Mucosa of gallbladder (tissue), 1 donor: ENCODE measurements around the gene LRRC56. TPM values are rescaled to one million over a fixed set of nuclear protein-coding genes. Genes with fewer than 3 reads are reported as not detected.

Experiments used
- DNase-seq: peaks from one replicate; pipeline ENCODE4 v3.0.0-alpha.2; 2020; ENCODE audit warnings: low spot score
- total RNA-seq: library from RNA; stranded (reverse); gene quantifications from one replicate; pipeline ENCODE4 v1.2.1, GENCODE V29; 2021
- donor health status: DM: no; HTN: no; CAD: no.

LRRC56 gene
- total RNA-seq, 1 donor from 2014 or later = 9.4 TPM

DNA sequence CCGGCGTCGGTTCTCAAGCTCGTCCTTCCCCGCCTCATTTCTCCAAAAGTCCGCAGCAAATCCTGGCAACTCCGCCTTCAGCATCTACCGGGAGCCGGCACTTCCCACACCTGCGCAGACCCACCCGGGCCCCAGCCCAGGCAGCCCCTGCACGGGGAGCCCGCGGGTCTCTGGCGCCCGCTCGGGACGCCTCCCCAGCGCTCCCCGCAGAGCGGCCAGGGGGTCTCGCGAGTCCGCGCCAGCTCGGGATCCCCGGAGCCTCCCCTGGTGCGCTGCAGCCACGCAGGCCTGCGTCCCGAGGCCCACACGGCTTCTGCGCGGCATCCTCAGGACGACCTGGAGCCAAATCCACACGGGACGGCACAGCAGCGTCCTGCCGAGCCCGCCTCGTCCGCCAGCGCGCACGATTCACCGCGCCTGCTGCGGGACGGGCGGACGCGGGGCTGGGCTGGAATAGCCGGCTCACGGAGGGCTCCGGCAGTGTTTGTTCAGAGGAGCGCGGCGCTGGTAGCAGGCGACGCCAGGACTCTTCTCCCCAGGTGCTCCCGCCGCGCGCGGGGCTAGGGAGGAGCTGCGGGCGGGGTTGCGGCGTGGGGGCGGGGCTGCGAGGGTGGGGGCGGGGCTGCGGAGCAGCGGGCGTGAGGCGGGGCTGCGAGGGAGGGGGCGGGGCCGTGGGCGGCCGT lies 38.1 kb downstream of the LRRC56 start:
- DNase-seq = no peak

DNA sequence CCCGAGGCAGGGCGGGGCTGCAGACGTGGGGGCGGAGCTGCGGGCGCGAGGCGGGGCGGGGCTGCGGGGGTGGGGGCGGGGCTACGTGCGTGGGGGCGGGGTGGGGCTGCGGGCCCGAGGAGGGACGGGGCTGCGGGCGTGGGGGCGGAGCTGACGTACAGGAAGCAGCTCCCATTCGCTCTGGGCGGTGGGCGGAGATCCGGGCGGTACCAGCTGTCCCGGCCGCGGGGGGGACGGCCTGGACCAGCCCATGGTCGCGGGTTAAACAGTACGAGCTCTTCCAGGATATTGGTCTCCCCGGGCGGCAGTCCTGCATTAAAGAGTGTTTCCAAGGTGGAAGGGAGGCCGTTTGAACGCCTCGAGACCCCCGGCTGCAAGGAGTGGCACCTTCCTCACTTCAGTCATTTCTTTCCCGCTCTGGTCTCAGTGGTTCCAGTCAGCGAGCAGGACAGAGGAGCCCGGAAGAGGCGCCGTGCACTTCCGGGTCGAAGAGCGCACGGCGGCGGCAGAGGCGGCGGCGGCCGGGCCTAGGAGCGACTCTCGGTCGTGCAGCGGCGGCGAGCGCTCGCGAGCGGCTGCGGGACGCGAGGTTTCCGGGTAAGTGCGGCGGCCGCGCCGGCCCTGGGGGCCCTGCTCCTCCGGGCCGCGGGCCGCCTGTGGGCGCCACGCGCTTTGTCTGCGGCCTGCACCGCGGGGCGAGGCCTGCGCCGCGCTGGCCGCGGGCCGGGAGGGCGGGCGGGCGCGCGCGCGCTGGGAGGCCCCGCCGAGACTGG lies 38.9 kb downstream of the LRRC56 start, which contains the start of gene PHRF1:
Gene PHRF1, plus strand, starts transcription at position 475 of the 773 bp plus-strand sequence. CDS start 5,043 bp downstream, outside the sequence.
- peak; percentile 96 for DNase-seq

DNA sequence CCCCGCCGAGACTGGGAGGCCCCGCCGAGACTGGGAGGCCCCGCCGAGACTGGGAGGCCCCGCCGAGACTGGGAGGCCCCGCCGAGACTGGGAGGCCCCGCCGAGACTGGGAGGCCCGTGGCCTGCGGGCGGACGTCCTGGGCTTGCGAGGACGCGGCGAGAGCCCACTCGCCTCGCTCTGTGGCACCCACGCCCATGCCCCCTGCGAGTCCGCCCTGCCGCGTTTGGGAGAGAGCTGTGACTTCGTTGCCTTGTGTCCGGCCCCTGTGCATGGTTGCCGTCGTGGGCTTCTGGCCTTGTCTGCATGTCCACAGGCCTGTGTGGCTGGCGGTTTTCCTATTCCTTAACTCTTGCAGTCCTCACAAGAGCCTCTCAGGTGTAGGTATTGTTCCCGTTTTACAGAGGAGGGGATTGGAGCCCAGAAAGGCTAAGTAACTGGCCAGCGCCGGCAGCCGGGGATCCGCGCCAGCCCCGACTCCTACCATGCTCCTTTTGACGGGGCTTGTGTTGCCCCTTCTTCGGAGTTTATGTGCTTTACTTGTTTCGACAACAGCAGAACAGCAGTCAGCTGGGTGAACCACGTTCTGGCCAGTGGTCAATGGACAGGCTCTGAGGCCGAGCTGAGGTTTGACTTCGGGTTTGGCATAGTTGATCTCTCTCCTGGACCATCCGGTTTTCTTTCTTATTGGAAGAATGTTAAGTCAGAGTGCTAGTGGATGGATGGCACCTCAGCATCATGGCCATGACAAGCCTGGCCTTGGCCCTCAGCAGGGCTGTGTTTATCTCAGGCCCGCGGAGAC lies 39.7 kb downstream of the LRRC56 start:
- DNase-seq = no peak

DNA sequence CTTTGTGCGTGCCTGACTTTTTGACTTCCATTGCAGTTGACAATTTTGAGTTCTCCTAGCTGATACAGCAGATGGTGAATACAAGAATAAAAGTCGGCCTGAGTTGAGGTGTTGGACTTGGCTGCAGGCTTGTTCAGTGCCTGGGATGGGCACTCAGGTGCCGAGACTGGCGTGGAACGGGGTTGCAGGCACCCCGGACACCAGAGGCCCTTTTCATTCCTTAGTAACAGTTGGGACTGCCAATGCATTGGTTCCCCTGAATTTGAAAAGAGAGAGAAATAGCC lies 40.2 kb downstream of the LRRC56 start:
- DNase-seq = no peak

DNA sequence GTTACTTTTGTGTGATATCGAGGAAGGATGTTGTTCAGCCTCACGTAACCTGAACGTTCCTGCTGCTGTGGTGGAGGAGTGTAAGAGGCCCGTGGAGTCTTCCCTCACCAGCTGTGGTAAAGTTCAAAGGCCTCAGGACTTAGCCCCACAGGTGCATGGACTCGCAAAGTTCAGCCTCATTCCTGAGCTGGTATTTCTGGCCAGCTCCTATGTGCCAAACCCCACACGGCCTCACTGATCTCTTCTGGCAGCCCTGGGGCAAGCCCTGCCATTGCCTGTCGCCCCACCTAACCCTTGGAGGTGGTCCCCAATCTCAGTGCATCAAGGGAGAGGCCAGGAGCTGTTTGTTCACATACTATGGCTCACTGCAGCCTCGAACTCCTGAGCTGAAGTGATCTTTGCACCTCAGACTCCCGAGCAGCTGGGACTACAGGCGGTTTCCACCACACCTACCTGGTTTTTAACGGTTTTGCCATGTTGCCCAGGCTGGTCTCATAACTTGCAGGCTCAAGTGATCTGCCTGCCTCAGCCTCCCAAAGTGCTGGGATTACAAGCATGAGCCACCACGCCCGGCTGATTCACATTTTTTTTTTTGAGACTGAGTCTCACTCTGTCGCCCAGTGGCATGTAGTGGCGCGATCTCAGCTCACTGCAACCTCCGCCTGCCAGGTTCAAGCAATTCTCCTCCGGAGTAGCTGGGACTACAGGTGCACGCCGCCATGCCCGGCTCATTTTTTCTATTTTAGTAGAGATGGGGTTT lies 41.1 kb downstream of the LRRC56 start:
- no peak for DNase-seq

DNA sequence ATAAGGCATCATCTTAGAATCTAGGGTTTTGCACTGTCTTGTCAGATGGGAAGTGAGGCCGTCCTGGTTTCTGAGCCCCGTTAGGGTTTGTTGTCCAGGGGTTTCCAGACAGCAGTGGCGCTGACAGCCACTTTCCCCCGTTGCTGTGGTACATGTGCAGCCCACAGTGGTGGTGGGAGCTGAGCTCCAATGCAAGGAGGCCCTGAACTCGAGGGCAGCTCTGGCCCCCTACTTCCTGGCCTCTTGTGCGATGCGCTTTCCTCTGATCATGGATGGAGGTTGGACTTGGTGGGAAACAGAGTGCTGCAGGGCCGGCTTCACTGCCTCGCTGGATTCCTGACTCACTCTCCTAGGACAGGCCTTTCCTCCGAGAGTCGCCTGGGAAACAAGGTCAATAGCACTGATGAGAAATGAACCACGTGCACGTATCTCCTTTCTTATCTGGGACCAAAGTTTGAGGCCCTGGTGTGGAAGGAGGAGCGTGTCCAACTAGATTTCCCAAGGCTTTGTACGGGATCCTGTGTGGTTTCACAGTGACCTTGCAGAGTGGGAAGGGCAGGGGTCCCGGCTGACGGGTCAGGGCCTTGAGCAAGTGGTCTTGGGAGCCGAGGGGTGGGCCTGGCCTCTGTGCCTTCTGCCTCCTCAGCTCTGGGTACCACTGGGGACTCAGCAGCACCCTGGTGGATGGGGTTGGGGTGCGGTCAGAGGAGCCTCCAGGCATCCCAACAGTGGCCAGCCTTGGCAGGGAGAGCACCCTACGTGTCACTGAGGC lies 42.7 kb downstream of the LRRC56 start:
- peak; percentile 50 for DNase-seq

DNA sequence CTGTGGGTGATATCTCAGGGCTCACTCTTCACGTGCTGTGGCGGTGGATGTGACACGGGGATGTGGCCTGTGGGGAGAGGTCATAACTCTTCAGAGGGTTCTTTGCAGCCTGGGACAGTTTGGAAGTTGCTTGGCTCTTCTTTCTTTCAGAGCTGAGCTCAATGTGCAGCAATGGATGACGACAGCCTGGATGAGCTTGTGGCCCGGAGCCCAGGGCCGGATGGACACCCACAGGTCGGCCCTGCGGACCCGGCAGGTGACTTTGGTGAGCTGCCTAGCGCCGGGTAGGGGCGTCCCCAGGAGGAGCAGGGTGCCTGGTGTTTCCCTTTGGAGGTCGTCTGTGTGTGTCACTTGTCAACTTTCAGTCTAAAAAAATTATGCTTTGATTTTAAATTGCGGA lies 44.0 kb downstream of the LRRC56 start:
- DNase-seq = no peak

DNA sequence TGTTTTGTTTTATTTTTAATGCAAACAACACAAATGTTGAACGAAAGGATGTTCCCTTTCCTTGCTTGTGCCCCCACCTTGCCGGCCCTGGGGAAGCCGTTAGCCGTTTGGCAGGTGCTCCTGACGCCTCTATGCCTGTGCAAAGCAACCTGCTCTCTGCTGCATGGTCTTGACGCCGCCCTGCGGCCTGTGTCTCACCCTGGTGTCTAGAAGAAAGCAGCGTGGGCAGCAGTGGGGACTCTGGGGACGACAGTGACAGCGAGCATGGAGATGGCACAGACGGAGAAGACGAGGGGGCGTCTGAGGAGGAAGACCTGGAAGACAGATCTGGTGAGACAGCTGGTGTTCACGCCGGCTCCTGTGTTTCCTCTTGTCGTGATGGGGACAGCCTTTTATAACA lies 44.4 kb downstream of the LRRC56 start:
- no peak for DNase-seq

DNA sequence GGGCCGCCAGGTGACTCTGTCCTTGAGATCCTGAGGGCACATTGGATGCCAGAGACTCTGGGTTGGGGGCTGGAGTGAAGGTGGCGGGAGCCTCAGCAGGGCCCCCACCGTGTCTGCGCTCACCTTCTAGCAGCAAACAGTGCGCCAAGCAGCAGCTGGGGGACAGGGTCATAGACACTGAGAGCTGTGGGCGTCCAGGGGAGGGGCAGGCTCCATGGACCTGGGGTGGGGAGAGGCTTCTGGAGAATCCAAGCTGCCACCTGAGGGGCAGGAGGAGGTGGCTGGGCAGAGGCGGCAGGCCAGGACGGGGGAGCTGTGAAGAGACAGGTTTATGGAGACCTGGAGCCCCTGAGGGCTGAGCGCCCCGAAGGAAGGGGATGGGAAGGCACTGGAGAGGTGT lies 47.0 kb downstream of the LRRC56 start:
- DNase-seq = no peak

DNA sequence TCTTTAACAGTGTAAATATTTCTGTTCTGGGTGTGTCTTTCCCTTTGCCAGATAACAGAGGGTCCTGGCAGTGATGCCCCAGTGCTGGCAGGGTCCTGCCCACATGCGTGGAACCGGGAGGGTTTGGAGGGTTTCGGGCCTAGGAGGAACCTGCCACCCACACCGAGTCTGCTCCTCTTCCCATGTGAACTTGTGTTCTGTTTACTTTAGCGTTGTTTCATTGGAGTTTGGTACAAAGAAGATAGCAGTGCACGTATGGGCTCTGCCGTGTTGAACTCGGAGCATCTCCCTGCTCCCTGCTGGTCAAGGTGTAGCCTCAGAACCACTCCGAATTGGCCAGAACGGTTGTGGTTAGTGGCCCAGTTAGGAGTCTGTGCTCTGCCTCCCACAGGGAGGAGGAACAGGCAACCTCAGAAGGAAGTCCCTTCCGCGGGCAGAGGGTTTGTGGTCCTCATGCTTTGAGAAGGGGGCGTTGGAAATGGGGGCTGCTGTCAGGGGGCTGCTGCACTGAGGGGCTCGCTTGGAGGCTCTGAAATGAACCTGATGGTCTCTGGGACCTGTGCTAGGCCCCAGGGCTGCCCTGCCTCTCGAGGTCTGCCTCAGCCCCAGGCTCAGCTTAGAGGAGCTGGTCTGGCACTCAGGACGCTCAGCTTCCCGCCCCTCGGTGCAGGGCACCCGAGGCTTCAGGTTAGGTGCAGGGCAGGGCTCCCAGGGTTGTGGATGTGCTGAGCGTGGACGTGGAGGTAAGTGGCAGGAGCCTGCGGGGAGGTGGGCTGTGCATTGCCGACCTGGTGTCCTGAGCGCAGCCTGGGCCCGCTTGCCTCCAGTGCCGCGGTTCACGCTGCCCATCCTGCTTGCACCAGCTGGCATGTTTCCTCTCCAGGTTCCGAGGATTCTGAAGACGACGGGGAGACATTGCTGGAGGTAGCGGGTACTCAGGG lies 49.3 kb downstream of the LRRC56 start:
- no peak for DNase-seq

DNA sequence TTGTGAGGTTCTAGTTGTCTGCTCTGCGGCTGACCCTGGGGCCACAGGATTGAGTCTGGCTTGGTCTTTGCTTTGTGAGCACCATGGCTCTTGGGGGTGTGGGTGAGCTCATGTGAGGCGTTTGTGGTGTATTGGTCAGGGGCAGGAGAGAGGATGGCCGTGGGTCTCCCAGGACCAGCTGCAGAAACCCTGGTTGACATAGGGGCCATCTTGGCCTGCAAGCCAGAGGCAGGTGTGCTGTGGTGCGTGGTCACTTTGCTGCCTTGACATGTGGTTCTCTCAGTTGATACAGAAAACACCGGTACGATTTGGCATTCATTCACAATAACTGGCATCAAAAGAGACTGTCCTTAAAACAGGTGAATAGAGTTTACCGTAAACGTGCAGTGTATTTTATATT lies 50.2 kb downstream of the LRRC56 start:
- no peak for DNase-seq

DNA sequence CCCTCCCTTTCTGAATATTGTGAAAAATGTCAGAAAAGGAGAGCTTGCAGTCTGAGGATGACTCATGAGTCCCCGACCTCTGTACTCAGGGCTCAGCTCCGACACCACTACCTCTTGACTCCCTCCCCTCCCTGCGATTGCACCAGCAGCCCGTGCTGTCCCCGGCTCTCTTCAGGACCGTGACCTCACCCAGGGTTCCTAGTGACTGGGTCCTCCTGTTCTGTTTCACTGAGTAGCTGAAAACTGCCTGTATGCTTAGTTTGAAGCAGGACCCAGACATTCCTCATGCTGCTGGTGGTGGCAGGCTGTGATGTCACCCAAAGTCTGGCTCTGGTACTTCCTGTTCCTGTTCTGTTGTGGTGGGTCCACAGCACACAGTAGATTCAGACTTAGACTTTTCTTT lies 50.7 kb downstream of the LRRC56 start:
- peak; percentile 44 for DNase-seq

DNA sequence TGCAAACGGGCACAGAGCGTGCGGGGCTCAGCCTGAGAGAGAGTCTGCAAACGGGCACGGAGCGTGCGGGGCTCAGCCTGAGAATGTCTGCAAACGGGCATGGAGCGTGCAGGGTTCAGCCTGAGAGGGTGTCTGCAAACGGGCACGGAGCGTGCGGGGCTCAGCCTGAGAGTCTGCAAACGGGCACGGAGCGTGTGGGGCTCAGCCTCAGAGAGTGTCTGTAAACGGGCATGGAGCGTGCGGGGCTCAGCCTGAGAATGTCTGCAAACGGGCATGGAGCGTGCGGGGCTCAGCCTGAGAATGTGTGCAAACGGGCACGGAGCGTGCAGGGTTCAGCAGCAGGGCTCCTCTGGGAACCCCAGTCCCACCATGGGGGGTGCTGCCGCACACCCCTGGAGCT lies 52.5 kb downstream of the LRRC56 start:
- no peak for DNase-seq

DNA sequence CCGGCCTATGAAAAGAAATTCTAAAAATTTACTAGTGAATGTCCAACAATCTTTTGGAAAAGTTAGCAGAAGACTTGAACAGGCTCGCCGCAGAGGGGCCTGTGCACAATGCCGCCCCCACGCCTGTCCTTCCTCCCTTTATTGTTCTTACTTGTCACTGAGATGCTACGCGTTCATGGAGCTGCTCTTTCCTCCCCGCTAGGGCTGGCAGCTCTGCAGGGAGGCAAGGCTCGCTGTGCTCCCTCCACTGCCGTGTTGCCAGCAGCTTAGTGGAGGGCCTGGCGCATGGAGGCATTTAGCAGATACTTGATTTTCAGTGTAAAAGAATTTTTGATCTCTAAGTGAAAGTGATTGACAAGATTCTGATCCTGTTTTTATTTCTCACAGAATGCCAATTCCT lies 53.7 kb downstream of the LRRC56 start:
- no peak for DNase-seq

DNA sequence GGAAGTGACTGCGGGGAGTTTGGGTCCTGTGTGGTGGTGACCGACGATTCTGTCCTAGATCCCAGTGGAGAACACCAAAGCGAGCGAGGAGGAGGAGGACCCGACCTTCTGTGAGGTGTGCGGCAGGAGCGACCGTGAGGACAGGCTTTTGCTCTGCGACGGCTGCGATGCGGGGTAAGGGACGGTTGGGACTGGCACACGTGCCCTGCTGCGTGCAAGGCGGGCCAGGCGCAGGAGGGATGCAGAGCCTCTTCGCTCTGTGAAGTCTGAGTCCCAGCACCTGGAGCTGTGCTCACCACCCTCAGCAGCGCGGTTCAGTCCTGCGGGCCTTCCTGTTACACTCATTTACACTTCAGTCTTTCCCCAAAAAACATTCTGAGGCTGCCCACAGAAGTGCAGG lies 55.2 kb downstream of the LRRC56 start:
- DNase-seq = no peak

DNA sequence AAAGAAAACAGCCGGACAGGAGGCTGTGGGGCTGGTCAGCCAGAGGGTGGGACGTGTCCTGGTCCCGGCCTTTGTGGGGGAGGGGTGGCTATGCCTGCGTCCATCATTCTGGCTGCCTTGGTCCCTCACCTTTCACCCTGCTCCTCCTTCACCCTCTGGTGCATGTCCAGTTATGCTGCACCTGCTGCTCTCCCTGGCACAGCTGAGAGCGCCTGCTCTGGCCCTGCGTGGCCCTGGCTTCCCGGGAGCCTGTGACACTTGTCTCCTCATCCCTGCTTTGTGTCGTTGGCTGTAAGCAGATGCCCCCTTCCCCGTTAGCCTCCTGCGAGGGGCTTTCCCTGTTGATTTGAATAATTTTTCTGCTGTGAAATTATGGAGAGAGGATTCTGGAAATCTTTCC lies 55.6 kb downstream of the LRRC56 start:
- no peak for DNase-seq

DNA sequence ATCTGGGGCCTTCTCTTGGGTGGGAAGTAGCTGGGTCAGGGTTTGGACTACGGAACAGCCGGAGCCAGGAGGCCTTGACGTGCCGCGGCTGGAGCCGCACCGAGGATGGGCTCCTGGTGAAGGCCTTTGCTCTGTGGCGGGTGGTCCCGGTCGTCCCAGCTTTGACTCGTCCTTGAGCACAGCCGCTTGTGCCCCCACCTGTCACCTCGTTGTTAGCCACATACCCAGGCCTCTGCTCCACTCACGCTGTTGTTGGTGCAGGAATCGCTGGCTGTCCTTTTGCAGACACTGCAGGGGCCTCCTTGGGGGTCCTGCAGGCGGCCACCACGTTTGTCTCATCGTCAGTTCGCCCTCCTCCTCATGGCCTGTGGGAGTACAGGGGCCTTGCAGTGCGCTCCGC lies 56.0 kb downstream of the LRRC56 start:
- no peak for DNase-seq

DNA sequence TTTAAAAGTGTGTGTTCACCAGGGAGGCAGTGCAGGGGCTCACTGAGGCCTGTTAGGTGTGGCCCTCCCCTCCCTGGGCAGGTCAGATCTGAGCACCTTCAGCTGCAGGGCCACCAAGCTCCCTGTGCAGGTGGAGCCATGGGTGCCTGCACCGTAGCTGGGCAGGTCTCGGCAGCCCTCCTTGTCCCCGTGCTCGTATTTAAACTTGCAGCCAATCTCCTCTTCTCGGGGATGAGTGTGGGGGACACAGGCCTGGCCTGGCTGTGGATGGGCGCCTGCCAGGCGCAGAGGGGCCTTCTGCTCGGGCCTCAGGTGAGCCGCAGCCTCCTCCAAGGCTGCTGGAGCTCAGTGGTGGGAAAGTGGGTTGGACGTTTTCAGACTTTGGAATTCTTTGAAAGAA lies 58.1 kb downstream of the LRRC56 start:
- no peak for DNase-seq

DNA sequence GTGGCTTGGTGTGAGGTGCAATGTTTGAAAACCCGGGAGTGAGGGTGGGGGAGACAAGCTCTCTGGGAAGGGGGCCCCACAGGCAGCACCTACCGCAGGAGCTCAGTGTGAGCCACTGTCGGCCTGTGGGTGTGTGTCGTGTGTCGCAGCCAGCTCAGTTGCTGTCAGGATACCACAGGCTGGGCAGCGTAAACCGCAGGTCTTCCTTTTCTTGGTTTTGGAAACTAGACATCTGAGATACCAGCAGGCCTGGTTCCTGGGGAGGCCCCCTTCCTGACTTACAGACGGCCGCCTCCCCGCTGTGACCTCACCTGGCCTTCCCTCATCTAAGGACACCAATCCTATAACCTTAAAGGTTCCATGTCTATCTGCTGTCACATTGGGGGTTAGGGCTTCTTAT lies 59.0 kb downstream of the LRRC56 start:
- DNase-seq = no peak

DNA sequence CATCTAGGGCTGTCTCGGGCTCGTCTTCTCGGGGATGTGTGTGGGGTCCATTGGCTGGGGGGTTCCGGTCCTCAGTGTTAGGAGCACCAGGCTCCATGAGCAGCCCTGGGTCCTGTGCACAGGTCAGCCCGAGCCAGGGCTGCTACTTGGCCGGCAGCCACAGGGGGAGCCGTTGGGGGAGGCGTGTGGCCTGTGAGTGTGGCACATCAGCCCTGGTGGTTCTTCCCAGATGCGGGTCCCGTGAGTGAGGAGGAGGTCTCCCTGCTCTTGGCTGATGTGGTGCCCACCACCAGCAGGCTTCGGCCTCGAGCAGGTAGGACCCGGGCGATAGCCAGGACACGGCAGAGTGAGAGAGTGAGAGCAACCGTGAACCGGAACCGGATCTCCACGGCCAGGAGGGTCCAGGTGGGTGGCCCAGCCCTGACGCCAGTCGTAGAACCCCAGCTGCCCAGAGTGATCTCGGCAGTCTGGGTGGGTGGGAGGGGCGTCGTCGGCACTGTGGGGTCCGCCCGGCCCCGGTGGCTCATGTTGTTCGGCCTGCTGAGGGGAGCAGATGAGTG lies 59.9 kb downstream of the LRRC56 start:
- DNase-seq = no peak
